Activated CD4-positive, alpha-beta T cell treated with anti-CD3 and anti-CD28 coated beads for 24 hours (primary cell): ENCODE measurements around the gene HIC1.
A peak's percentile ranks its signal among the peaks of the same experiment; 100 is the strongest.
"Not testable (repeated sequence)": the region's sequence is repeated elsewhere in the genome, so short reads cannot be mapped to it uniquely, and the experiment has no call there.

Source experiments
- DNase-seq, 2 donors: peaks; one replicate each; pipeline ENCODE4 v3.0.0-alpha.2; 2020; ENCODE audit warnings: low read depth in 2 of 2

HIC1 gene

GRCh38 chr17:2054512-2055291 lies at the start of gene HIC1:
HIC1 (plus strand) TSS chr17:2055103; CDS start chr17:2056691, 1,588 bp downstream.
- DNase-seq: peak; percentile 67 to 68

GRCh38 chr17:2008332-2009126 lies 46.4 kb upstream of the HIC1 start:
- no peak for DNase-seq

GRCh38 chr17:2009737-2010136 lies 45.2 kb upstream of the HIC1 start:
- DNase-seq: no peak

GRCh38 chr17:2011411-2012371 lies 43.2 kb upstream of the HIC1 start:
- no peak for DNase-seq

- DNase-seq: no peak
These were observed 42.4 kb upstream of the HIC1 start for GRCh38 chr17:2012499-2012898.

GRCh38 chr17:2013220-2013993 lies 41.5 kb upstream of the HIC1 start:
- not testable (repeated sequence) for DNase-seq

- DNase-seq: no peak
These were observed 40.9 kb upstream of the HIC1 start for GRCh38 chr17:2013994-2014317.

GRCh38 chr17:2015314-2015713 lies 39.6 kb upstream of the HIC1 start:
- DNase-seq: no peak

GRCh38 chr17:2016494-2016893 lies 38.4 kb upstream of the HIC1 start:
- no peak for DNase-seq

GRCh38 chr17:2017274-2017941 lies 37.5 kb upstream of the HIC1 start:
- no peak for DNase-seq

- DNase-seq: no peak
These were observed 36.0 kb upstream of the HIC1 start for GRCh38 chr17:2018716-2019510.

GRCh38 chr17:2019723-2020122 lies 35.2 kb upstream of the HIC1 start:
- DNase-seq: no peak

GRCh38 chr17:2020721-2021120 lies 34.2 kb upstream of the HIC1 start:
- no peak for DNase-seq

- no peak for DNase-seq
These were observed 32.2 kb upstream of the HIC1 start for GRCh38 chr17:2022647-2023240.

GRCh38 chr17:2023256-2023655 lies 31.6 kb upstream of the HIC1 start:
- no peak for DNase-seq

- DNase-seq: no peak
These were observed 31.0 kb upstream of the HIC1 start for GRCh38 chr17:2023692-2024571.

- no peak for DNase-seq
These were observed 30.2 kb upstream of the HIC1 start for GRCh38 chr17:2024572-2025219.

GRCh38 chr17:2025220-2025621 lies 29.7 kb upstream of the HIC1 start, which contains the start of gene RTN4RL1:
RTN4RL1 (minus strand) TSS chr17:2025334; CDS start chr17:2024865, 469 bp downstream.
- peak; percentile 43 to 56 for DNase-seq
